HTERT RPE-1 (cell line): Measurements from ENCODE around the gene CTSE.

Experiments
- in situ Hi-C: fragments of 300-500 bp; cut with MboI; formaldehyde crosslinking; loops from 4 replicates; pipeline ENCODE4 v1.14.3; 2020; ENCODE audit warnings: low sequenced_read_pairs

Gene CTSE

DNA sequence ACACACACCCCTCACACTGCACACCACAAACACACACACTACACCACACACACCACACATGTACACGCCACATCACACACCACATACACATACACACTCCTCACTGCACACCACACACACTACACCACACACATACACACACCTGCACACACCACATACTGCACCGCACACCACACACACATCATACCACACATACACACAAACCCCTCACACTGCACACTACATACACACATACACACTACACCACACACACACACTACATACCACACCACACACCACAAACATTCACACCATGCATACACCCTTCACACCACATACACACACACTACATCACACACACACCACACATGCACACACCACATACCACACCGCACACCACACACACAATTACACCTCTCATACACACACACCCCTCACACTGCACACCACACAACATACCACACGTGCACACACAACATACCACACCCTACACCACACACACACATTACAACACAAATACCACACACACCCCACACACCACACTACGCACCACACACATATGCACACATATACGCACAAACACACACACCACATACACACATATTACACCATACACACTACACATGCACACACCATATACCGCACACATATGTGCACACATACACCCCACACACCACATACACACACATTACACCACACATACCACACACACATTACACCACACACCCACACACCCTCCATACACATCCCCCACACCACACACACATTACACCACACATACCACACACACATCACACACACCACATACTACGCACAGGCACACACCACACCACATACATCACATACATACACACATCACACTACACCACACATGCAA is 50.1 kb downstream of the CTSE start:
- in situ Hi-C loops: no loop called here

DNA sequence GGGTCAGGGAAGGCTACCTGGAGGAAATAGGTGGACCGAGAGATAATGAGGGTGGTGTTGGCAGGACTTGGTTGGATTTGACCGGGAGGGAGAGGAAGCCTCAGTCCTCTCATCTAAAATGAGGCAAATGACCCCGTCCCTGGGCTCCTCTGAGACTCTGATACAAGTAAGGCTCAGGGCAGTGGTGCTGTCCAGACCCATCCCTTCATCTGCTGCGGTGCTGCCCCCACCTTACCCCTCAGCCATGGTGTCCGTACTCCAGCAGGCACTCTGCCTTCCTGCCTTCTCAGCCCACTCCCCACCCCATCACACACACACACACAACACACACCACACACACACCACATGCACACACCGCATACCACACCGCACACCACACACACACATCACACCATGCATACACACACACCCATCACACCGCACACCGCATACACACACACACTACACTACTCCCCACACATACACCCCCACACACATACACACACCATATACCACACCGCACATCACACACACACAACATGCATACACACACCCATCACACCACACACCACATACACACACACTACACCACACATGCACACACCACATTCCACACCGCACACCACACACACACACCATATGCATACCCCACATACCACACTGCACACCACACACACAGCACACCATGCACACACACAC is 51.1 kb downstream of the CTSE start:
- in situ Hi-C loops: no loop called here

DNA sequence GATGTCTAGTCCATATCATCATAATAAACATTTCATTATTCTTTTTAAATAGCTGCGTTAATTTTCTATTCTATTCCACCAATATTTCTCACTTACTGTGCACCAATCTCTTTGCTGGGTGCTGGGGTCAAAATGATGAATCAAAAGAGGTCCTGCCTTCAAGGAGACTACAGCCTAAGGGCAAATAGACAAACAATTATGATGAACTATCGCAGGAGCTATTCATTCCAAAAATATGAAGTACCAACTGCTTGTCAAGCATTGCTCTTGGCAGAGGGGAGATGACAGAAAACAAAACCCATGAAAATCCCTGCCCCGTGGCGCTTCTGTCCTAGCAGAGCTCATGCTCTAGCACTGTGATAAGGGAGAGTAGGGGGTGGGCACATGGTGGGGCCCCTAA is 51.6 kb downstream of the CTSE start:
- in situ Hi-C loops: no loop called here

DNA sequence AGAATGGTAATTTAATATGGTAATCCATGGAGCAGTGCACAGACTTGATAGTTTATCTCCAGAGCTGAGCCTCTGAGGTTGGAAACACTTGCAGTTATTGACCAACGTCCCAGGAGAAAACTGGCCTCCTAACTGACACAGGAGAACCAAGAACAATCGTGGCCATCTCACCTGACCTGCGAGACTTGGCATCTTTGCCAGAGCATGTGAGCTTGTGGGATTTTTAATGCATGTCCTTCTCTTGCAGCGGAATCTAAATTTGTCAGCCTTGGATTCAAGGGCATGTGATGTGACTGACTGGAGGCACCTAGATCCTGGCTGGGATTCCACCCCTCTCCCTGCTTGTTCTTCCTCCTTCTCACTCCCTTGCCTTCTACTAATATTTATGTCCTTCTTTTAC is 52.6 kb downstream of the CTSE start:
- in situ Hi-C loops: no loop called here

DNA sequence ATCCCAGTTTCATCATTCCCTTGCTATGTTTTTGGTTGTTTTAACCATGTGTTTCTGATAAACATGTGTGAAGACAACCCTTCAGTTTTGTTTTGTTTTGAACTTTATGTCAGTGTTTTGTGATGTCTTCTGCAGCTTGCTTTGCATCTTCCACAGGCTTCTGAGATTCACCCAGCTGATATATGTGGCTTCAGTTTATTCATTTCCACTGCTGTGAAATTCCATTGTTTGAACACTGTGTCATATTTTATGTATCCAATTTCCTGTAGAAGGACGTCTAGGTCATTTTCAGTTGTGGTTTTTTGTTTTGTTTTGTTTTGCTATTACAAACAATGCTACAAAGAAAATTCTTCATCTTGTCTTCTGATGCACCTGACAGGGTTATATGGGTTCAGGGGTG is 53.2 kb downstream of the CTSE start:
- in situ Hi-C loops: no loop called here

DNA sequence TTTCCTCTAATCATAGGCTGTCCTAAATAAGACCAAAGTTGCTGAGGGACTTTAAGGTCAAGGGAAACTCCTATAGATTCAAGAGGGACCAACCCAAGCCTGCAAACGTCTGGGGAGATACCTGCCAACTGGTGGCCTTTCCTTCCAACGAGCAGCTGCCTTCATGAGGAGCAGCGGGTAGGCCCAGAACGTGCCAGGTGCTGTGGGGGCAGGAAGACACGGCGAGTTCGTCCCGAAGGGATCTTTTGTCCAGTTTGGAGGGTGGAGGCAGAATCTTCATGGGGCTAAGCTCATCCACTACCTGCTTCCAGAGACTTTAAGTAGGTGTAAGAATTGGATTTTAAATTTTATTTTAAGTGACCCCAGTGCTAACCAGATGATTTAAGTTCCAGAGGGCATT is 54.5 kb downstream of the CTSE start:
- in situ Hi-C loops: no loop called here

DNA sequence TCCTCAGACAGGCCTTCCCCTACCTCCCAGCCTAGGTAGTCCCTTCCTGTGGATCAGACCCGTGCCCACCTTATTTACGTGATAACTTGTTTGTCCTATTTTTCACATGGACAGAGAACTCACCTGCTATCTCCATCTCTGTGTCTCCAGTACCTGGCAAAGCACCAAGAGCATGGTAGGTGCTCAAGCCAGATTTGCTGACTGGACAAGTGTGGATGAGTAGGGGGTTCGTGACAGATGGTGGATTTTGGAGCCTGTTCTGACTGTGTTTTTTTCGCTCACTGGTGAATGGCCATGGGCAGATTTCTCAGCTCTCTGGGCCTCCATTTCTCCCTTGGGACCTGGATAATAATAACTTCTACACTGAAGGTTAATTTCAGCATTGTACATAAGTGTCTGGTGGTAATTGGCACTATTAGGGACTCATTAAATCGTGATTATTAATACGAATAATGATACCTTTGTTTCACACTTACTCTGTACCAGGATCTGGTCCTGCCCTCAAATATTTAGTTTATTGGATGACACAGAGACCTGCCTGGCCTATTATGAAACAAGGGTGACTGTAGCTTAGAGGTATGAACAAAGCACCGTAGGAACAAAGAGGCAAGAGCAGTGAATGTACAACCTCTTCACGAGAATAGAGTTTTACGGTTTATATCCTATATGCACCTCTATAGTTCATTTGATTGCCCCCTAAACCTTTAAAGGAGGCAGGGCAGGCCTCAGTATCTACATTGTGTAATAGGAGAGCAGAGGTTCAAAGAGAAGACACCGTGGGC is 56.0 kb downstream of the CTSE start:
- in situ Hi-C loops: no loop called here

DNA sequence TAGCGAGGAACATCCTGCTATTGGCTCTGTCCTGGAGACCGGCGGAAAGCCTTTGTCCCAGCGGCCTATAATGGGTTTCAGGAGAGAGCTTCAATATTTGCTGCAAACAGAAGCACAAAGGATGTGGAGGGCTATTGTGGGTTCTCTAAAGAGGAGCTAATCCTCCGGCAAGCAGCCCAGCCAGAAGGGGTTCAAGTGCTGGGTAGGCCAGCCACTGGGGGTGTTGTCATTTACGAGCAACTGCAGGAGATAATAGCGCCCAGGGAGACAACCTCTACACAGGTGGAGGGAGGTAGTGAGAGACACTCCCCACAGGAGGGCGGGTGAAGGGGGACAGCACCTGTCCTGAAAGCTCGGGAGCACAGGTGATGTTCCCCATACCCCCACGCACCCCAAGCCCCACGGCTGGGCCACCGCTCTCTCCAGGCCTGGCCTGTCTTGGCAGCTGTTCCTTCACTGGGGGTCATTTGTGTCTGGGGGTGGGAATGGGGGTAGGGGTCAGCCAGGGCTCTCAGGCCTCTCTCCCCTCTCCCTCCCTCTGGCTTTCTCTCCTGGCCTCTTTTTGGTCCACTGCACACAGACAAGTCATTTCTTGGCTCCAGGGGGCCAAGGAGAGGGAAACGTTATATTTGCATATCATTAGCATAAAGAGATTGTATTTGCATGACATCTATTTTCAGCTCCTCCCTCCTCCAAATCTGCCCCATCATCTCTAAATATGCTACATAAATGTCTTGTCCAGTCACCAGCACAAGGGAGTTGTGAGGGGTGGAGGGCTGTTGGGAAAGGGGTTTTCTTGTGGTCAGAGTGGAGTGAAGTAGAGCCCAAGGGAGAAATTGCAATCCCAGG is 58.4 kb downstream of the CTSE start:
- in situ Hi-C loops: no loop called here

DNA sequence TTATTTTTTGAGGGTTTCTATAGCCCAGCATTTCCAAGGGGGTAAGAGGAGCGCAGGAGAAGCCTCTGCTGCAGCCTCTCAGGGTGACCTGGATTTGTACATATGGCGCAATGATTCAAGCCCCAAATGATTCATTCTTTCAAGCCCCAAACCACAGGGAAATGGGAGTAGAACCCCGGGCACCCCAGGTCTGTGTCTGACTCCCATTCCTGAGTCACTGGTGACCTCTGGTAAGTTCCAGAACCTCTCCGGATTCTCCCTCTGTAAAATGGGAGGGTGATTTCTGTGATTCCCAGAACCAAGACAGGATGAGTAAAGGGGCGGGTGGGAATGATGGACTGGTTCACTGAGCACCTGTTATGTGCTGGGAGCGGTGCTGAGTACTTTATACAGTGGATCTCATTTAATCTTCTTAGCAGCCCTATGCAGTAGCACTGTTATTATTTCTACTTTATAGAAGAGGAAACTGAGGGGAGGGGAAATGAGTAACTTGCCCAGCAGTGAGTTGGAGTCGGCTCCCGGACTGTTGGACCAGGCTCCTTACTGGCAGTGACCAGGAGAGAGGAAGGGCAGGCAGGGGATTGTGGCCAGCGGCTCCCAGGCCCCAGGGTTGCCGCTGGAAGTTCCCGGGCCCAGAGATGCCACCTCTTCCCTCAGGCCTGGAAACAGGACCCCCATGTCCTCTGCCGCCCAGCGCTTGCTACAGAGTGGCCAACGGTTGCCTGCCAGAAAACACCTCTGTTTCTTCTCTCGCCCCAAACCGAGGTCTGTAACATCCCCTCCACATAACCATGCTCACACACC is 60.1 kb downstream of the CTSE start:
- in situ Hi-C loops: no loop called here

DNA sequence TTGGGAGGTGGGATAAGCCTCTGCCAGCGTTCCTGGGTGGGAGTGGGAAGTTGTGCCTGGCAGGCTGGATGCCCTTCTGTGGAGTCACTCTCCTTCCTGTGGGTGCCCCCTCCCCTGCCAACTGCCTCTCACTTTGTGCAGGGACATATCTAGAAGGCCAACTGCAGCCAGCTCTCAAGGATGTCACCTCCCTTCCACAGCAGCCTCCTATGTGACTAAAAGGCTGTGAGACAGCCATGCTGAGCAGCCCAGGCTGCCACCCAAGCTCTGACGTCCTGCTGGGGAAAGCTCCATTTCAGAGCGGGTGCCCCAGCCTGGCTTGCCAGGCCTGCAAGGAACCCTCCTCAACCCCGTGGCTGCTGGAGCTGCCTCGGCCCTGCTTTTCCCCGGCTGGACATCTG is 60.9 kb downstream of the CTSE start:
- in situ Hi-C loops: no loop called here

DNA sequence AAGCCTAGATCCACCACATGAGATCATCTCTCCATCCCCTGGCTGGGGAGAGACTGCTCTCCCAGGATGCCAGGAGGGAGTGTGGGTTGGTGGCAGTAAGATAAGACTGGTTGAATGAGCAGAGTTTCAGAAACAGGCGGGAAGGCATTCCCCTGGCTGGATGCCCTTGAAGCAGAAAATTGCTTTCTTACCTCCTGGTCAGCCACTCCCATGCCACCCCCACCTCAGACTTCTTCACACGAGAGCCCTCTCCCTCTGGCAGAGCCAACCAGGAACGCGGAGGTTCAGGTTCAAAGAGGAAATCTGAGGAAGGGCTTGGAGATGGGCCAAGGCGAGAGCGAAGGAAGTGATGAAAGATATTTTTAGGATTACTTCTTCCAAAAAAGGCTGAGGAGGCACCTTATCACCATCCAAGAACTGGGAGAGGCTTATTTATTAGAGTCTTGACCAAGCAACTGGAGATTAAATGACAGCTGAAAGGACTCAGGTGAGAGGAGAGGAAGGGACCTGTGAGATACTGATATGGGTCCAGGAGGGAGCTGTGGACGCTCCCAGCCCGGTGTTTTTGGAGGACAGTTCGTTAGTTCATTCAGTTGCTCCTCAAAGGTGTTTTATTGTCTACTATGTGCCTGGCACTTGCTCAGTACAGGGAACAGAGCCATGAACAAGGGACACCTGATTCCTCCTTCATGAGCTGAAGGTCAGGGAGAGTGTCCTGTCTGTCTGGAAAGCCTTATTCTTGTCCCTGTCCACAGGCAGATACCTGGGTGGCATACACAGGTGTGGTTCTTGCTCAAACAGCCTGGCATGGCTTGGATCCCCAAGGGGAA is 61.5 kb downstream of the CTSE start:
- in situ Hi-C loops: no loop called here

DNA sequence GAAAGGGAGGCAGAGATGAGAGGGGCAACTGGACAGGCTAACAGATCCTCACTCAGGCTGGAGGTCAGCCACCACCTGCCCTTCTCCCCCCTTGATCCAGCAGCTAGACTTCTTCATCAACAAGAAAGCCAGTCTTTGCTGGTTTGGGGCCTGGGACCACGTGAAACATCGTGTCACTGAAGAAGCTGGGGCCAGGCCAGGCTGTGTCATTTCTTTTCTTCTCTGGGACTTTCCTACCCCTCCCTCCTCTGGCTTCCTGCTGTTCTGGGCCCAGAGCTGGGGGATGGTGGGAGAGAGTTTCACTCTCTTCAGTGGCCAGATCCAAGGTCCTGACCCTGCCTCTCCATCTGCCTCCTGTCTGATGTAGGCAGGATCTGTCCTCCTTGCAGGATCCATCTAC is 62.3 kb downstream of the CTSE start:
- in situ Hi-C loops: no loop called here

DNA sequence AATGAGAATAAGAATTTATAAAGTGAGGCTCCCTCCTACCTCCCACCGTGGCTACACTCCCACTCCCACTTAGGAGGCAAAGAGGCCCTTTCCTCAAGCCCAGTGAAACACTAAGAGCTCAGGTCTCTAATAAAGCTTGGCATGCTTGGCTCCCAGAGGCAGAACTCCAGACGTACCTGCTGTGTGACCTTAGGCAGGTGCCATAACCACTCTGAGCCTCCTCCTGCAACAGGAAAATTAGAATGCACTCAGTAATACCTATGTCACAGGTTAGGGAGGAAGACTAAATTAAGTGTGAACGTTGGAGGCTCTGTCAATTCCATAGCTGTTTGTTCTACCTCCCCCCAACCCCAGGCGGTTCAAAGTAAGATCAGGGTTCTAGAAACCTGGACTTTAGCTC is 63.9 kb downstream of the CTSE start:
- in situ Hi-C loops: no loop called here
